Measurements from ENCODE around the gene CNGB1. TPM values are rescaled to one million over a fixed set of nuclear protein-coding genes. Genes with fewer than 3 reads are reported as not detected.

Gene CNGB1
- polyA plus RNA-seq, 1 experiment, result not detected

- ChIA-PET CTCF (interaction anchor here (1.1 kb wide), 1 partner anchor 14 kb away, joined by 3 read pairs; no protein-coding TSS in a partner anchor), POLR2A (no interaction called here)
- TF ChIP-seq CTCF (IDR thresholded peaks at IDR 0.05; ENCODE audit: insufficient read depth, low read depth, low read length), result no peak
- H3K36me3 ChIP-seq (ENCODE audit: control insufficient read depth, insufficient read depth, low read length), result no peaks in the 10 kb centered on the region
- no peak overlapping the region for H3K4me3 ChIP-seq (ENCODE audit: low read depth, low read length)
- no peak for DNase-seq (ENCODE audit: low read depth)
- H3K27me3 ChIP-seq (ENCODE audit: control insufficient read depth, insufficient read depth, low read length), result peaks cover 2% of the 10 kb centered on the region
These were observed 124.7 kb downstream of the CNGB1 start for GRCh38 chr16:57846078-57846697.

GRCh38 chr16:57845115-57845514, 125.8 kb downstream of the CNGB1 start:
- Histone ChIP-seq H3K4me3 (ENCODE audit: low read depth, low read length) (no peak overlapping the region), H3K27me3 (ENCODE audit: control insufficient read depth, insufficient read depth, low read length) (peaks cover 2% of the 10 kb centered on the region), H3K36me3 (ENCODE audit: control insufficient read depth, insufficient read depth, low read length) (no peaks in the 10 kb centered on the region)
- CTCF ChIA-PET, result no interaction called here
- no peak for TF ChIP-seq CTCF (IDR thresholded peaks at IDR 0.05; ENCODE audit: insufficient read depth, low read depth, low read length)
- POLR2A ChIA-PET, result no interaction called here
- no peak for DNase-seq (ENCODE audit: low read depth)

- Histone ChIP-seq H3K27me3 (ENCODE audit: control insufficient read depth, insufficient read depth, low read length) (peaks cover 2% of the 10 kb centered on the region), H3K4me3 (ENCODE audit: low read depth, low read length) (no peak overlapping the region), H3K36me3 (ENCODE audit: control insufficient read depth, insufficient read depth, low read length) (no peaks in the 10 kb centered on the region)
- POLR2A ChIA-PET, result no interaction called here
- no peak for TF ChIP-seq CTCF (IDR thresholded peaks at IDR 0.05; ENCODE audit: insufficient read depth, low read depth, low read length)
- no peak for DNase-seq (ENCODE audit: low read depth)
- CTCF ChIA-PET, result no interaction called here
These were observed 126.4 kb downstream of the CNGB1 start for GRCh38 chr16:57844416-57845030.

GRCh38 chr16:57843400-57843799, 127.5 kb downstream of the CNGB1 start:
- CTCF ChIA-PET, result no interaction called here
- no peak for TF ChIP-seq CTCF (IDR thresholded peaks at IDR 0.05; ENCODE audit: insufficient read depth, low read depth, low read length)
- POLR2A ChIA-PET, result no interaction called here
- no peak for DNase-seq (ENCODE audit: low read depth)
- peaks cover 2% of the 10 kb centered on the region for H3K27me3 ChIP-seq (ENCODE audit: control insufficient read depth, insufficient read depth, low read length)
- H3K4me3 ChIP-seq (ENCODE audit: low read depth, low read length), result no peak overlapping the region
- no peaks in the 10 kb centered on the region for H3K36me3 ChIP-seq (ENCODE audit: control insufficient read depth, insufficient read depth, low read length)

GRCh38 chr16:57842601-57843000, 128.3 kb downstream of the CNGB1 start:
- H3K27me3 ChIP-seq (ENCODE audit: control insufficient read depth, insufficient read depth, low read length), result no peaks in the 10 kb centered on the region; the same call in 1 of the 2 replicates
- ChIA-PET CTCF (no interaction called here), POLR2A (no interaction called here)
- TF ChIP-seq CTCF (IDR thresholded peaks at IDR 0.05; ENCODE audit: insufficient read depth, low read depth, low read length), result no peak
- DNase-seq (ENCODE audit: low read depth), result no peak
- H3K36me3 ChIP-seq (ENCODE audit: control insufficient read depth, insufficient read depth, low read length), result no peaks in the 10 kb centered on the region
- no peak overlapping the region for H3K4me3 ChIP-seq (ENCODE audit: low read depth, low read length)
